Stimulated activated naive CD8-positive, alpha-beta T cell treated with anti-CD3 and anti-CD28 coated beads, Interleukin-15, Interleukin-2, amounts not matched to agents 100 ng/mL and 50 ng/mL, for 24 hours (primary cell): Measurements from ENCODE around the gene GASK1B.

Experiments
- H3K27ac Mint-ChIP-seq: one replicate; pipeline ENCODE4 v1.8.0; 2021; ENCODE audit warnings: mild to moderate bottlenecking, mixed read lengths
- H3K27me3 Mint-ChIP-seq: one replicate; pipeline ENCODE4 v1.8.0; 2021; ENCODE audit warnings: mixed read lengths
- H3K36me3 Mint-ChIP-seq: one replicate; pipeline ENCODE4 v1.8.0; 2021; ENCODE audit warnings: low read depth, mixed read lengths
- H3K4me1 Mint-ChIP-seq: one replicate; pipeline ENCODE4 v1.8.0; 2021; ENCODE audit warnings: low read depth, mixed read lengths
- H3K4me3 Mint-ChIP-seq: one replicate; pipeline ENCODE4 v1.8.0; 2021; ENCODE audit warnings: mild to moderate bottlenecking, mixed read lengths
- H3K9me3 Mint-ChIP-seq: one replicate; pipeline ENCODE4 v1.8.0; 2021; ENCODE audit warnings: mixed read lengths

The GASK1B gene

GRCh38 chr4:158197194-158197776 is 24.5 kb upstream of the GASK1B start:
- Mint-ChIP-seq H3K27ac (no peak overlapping the region), H3K36me3 (no peaks in the 10 kb centered on the region), H3K4me3 (no peak overlapping the region), H3K27me3 (peaks cover 5% of the 10 kb centered on the region), H3K4me1 (no peaks in the 10 kb centered on the region), H3K9me3 (no peaks in the 10 kb centered on the region)

GRCh38 chr4:158195297-158195696 is 22.5 kb upstream of the GASK1B start:
- no peaks in the 10 kb centered on the region for H3K9me3 Mint-ChIP-seq
- no peaks in the 10 kb centered on the region for H3K4me1 Mint-ChIP-seq
- H3K36me3 Mint-ChIP-seq = no peaks in the 10 kb centered on the region
- no peak overlapping the region for H3K27ac Mint-ChIP-seq
- H3K4me3 Mint-ChIP-seq = no peak overlapping the region
- peaks cover 5% of the 10 kb centered on the region for H3K27me3 Mint-ChIP-seq

GRCh38 chr4:158193171-158193749 is 20.4 kb upstream of the GASK1B start:
- H3K4me3 Mint-ChIP-seq = no peak overlapping the region
- no peaks in the 10 kb centered on the region for H3K9me3 Mint-ChIP-seq
- H3K27me3 Mint-ChIP-seq = peaks cover 5% of the 10 kb centered on the region
- H3K4me1 Mint-ChIP-seq = no peaks in the 10 kb centered on the region
- H3K36me3 Mint-ChIP-seq = no peaks in the 10 kb centered on the region
- H3K27ac Mint-ChIP-seq = no peak overlapping the region

DNA sequence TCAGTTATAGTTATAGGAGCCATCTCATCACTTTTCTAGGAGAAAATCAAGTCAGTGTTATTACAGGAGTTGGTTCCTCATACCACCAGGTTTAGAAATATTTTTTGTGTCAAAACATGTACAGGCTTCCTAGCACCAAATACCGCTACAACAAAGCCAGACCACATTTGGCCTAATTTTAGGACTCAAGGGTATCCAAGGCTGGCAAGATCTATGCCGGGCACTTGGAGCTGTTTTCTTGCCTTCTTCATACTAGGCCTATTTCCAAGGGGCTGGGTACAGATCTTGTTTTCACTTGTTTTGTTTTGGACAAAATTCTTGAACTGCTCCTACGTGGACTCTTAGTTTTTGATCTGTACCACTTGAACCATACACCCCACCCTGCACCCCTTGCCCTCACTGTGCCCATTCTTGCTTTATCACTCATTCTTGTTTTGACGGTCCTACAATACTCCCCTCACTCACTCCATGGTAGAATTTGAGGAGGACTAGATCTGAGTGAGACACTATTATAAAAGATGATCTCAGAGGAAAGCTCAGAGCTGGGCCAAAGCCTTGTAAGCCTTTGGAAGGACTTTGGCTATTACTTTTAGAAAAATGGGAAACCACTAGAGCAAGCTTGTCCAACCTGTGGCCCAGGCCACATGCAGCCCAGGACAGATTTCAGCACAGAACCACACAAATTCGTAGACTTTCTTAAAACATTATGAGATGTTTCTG is 19.8 kb upstream of the GASK1B start:
- Mint-ChIP-seq H3K9me3 (no peaks in the 10 kb centered on the region), H3K27me3 (peaks cover 5% of the 10 kb centered on the region), H3K36me3 (no peaks in the 10 kb centered on the region), H3K27ac (no peak overlapping the region), H3K4me1 (no peaks in the 10 kb centered on the region), H3K4me3 (no peak overlapping the region)

DNA sequence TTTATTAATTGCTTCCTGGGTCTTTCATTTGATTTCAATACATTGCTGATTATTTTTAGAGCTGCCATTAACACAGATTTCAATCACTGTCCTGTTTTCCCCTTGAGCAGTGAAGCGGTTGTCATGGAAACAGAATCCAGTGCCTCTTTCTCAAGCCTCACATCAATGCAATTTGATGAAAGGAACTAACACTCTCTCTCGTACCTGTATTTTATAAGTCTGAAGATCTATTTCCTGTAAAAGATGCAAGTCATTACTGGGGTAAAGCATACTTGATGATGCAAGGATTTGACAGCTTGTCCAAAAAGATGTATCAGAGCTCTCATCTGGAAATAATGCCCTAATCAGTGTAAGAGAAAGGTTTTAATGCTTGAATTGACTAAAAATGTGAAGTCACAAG is 17.9 kb upstream of the GASK1B start:
- Mint-ChIP-seq H3K4me3 (no peak overlapping the region), H3K9me3 (no peaks in the 10 kb centered on the region), H3K27ac (no peak overlapping the region), H3K36me3 (no peaks in the 10 kb centered on the region), H3K27me3 (no peaks in the 10 kb centered on the region), H3K4me1 (no peaks in the 10 kb centered on the region)

- Mint-ChIP-seq H3K4me3 (no peak overlapping the region), H3K27me3 (no peaks in the 10 kb centered on the region), H3K4me1 (no peaks in the 10 kb centered on the region), H3K36me3 (no peaks in the 10 kb centered on the region), H3K27ac (no peak overlapping the region), H3K9me3 (no peaks in the 10 kb centered on the region)
Observed at GRCh38 chr4:158189422-158189821, 16.6 kb upstream of the GASK1B start.

DNA sequence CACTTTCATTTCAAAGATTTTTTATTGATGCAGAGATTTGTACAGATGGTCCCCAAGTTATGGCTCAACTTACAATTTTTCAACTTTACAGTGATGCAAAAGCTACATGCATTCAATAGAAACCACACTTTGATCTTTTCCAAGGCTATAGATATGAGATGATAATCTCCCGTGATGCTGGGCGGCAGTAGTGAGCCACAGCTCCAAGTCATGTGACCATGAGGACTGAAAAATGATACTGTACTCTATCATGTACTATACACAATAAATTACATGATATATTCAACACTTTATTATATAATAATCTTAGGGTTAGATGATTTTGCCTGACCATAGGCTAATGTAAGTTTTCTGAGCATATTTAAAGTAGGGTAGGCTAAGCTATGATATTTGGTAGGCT is 14.0 kb upstream of the GASK1B start:
- H3K27me3 Mint-ChIP-seq = no peaks in the 10 kb centered on the region
- H3K9me3 Mint-ChIP-seq = no peaks in the 10 kb centered on the region
- no peaks in the 10 kb centered on the region for H3K36me3 Mint-ChIP-seq
- no peak overlapping the region for H3K27ac Mint-ChIP-seq
- H3K4me3 Mint-ChIP-seq = no peak overlapping the region
- no peaks in the 10 kb centered on the region for H3K4me1 Mint-ChIP-seq

GRCh38 chr4:158182736-158183135 is 9.9 kb upstream of the GASK1B start:
- Mint-ChIP-seq H3K4me3 (no peak overlapping the region), H3K9me3 (no peaks in the 10 kb centered on the region), H3K36me3 (no peaks in the 10 kb centered on the region), H3K27ac (no peak overlapping the region), H3K4me1 (no peaks in the 10 kb centered on the region), H3K27me3 (no peaks in the 10 kb centered on the region)

GRCh38 chr4:158181906-158182305 is 9.1 kb upstream of the GASK1B start:
- Mint-ChIP-seq H3K27ac (no peak overlapping the region), H3K27me3 (no peaks in the 10 kb centered on the region), H3K4me3 (no peak overlapping the region), H3K4me1 (no peaks in the 10 kb centered on the region), H3K9me3 (no peaks in the 10 kb centered on the region), H3K36me3 (no peaks in the 10 kb centered on the region)

DNA sequence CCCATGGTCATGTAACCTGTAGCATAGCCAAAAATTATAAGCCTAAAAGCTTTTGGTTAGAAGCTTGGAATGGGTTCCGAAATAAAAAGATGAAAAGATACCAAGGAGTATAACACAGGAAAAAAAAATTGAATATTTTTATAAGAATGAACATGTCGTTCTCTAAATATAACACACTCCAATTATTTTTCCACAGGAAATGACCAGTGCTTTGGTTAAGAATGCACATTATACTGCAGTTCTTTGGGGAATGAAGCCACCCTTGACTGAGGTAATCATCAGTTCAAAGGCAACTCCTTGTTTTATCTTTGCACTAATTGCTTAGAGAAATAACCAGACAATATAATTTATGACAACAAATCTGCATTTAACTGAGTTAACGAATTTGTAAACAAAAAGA is 6.6 kb upstream of the GASK1B start:
- H3K4me1 Mint-ChIP-seq = no peaks in the 10 kb centered on the region
- no peaks in the 10 kb centered on the region for H3K9me3 Mint-ChIP-seq
- H3K4me3 Mint-ChIP-seq = no peak overlapping the region
- H3K27ac Mint-ChIP-seq = no peak overlapping the region
- peaks cover 3% of the 10 kb centered on the region for H3K27me3 Mint-ChIP-seq
- H3K36me3 Mint-ChIP-seq = no peaks in the 10 kb centered on the region

DNA sequence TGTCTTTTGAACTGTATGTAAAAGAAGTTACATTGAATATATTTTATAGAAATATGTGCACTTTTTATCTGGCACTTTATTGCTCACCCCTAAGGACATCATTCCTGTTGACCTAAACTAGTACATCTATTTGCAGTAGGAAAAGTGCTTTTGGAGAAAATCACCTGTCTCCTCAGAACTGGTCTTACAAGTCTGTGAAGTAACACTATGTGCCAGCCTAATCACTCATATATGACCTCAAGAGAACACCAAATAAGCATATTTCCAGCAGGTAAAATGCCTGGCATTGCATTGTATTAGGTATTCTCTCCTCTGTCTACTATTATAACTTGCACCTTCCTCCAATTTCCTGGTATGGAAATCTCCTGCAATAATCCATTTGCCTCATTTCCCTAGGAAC is 4.0 kb upstream of the GASK1B start:
- Mint-ChIP-seq H3K27me3 (peaks cover 15% of the 10 kb centered on the region), H3K9me3 (no peaks in the 10 kb centered on the region), H3K36me3 (no peaks in the 10 kb centered on the region), H3K4me3 (no peak overlapping the region), H3K4me1 (no peaks in the 10 kb centered on the region), H3K27ac (no peak overlapping the region)

- no peaks in the 10 kb centered on the region for H3K9me3 Mint-ChIP-seq
- H3K4me1 Mint-ChIP-seq = no peaks in the 10 kb centered on the region
- peaks cover 20% of the 10 kb centered on the region for H3K27me3 Mint-ChIP-seq
- no peaks in the 10 kb centered on the region for H3K36me3 Mint-ChIP-seq
- no peak overlapping the region for H3K4me3 Mint-ChIP-seq
- H3K27ac Mint-ChIP-seq = no peak overlapping the region
Observed at GRCh38 chr4:158176108-158176507, 3.3 kb upstream of the GASK1B start.

DNA sequence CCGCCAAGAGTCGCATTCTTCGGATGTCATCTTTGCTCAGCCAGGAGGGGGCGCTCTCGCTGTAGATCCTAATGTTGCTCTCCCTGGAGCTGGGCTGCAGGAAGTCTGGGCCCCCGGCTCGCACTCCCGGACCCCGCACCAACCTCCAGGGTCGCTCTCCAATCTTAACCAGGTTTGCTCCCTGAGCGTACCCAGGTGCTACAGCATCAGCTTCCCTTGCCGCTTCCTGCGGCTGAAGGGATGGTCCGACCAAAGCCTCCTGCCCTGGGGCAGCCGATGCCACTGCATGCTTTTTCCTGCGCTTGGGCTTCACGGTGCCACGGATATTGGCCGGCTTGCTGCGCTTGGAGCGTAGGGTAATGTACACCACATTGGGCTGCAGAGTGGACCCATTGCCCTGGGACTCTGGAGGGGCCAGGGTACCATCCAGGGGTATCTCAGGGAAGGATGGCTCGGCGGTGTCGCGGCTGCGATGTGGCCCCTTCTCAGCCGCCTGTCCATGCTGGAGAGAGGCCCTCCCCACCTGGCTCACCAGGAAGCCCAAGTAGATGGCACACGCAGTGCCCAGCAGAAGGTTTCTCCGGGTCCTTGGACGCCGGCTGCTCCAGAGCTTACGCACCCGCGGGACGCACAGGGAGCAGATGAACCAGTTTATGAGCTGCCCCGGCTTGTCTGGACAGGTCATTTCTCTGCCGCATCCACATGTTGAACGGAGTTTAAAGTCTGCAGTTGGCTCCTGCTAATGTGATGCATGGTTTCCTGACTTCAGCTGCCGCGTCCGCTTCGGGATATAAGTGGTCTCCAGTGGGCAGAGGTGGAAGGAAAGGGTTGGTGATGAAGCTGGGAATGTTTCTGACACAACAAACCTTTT is 1.9 kb downstream of the GASK1B start:
- Mint-ChIP-seq H3K27ac (no peak overlapping the region), H3K4me3 (no peak overlapping the region), H3K27me3 (peaks cover 36% of the 10 kb centered on the region), H3K9me3 (no peaks in the 10 kb centered on the region), H3K4me1 (no peaks in the 10 kb centered on the region), H3K36me3 (no peaks in the 10 kb centered on the region)

DNA sequence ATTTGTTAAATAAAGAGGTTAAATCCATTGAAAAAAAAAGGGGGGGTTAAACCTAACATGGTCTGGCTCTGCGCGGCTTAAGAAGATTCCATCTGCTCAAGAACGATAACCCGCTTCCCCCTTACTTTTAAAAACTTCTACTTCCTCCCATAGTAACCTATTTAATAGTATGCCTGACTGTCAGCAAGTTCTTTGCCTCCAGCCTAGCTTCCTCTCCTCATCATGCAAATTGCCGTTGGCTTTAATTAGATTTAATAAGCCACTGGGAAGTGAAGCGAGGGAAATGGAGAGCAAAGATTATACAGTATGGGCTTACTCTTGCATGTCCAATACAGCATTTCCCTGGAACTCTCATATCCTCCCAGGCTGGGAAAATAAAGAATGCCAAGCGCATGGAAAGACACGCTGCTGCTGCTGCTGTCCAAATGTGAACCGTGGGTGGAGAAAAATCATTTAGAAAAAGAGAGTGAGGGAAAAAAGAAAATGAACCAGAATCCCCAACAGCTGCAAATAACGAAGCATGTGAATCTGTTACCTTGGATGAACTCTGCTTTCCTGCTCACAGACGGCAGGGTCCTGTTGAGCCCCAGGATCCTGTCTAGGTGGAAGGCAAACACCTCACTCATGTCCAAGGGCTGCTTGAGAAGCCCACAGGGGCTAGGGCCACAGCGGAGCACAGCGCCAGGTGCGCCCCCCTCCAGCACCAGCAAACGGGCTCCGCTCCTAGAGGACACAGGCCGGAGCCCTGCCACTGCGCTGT is 2.7 kb downstream of the GASK1B start:
- Mint-ChIP-seq H3K27ac (no peak overlapping the region), H3K36me3 (no peaks in the 10 kb centered on the region), H3K4me3 (no peak overlapping the region), H3K4me1 (no peaks in the 10 kb centered on the region), H3K9me3 (no peaks in the 10 kb centered on the region), H3K27me3 (peaks cover 34% of the 10 kb centered on the region)
